SKM-1 treated with dmso at 0.1 percent for 144 hours (cell line): Measurements from ENCODE around the gene ENTPD1.

Experiments used
- DNase-seq: peaks from one replicate; lab custom pipeline; 2025; ENCODE audit not compliant: unreplicated experiment; lab: John Stamatoyannopoulos, UW

ENTPD1 gene

GRCh38 chr10:95820363-95820762 is 64.4 kb downstream of the ENTPD1 start:
- DNase-seq = peak; percentile 20

DNA sequence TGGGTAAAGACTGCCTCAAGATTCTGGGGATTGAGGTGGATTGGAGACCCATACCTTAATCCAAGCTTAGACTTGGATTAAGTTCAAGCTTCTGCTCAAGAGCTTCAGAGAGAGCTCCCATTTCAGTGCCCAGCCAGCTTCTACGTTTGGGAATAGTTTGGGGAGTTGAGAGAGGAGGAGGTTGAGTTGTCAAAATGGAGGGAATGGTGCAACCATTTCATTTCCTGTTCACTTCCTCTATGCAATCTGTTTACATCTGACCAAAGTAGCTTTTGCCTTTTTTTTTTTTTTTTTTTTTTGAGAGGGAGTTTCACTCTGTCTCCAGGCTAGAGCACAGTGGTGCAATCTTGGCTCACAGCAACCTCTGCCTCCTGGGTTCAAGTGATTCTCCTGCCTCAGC is 65.8 kb downstream of the ENTPD1 start:
- peak; percentile 36 for DNase-seq

GRCh38 chr10:95830044-95830443 is 74.1 kb downstream of the ENTPD1 start:
- no peak for DNase-seq

GRCh38 chr10:95831076-95831475 is 75.1 kb downstream of the ENTPD1 start:
- DNase-seq = no peak

GRCh38 chr10:95831515-95831914 is 75.6 kb downstream of the ENTPD1 start:
- DNase-seq = no peak

DNA sequence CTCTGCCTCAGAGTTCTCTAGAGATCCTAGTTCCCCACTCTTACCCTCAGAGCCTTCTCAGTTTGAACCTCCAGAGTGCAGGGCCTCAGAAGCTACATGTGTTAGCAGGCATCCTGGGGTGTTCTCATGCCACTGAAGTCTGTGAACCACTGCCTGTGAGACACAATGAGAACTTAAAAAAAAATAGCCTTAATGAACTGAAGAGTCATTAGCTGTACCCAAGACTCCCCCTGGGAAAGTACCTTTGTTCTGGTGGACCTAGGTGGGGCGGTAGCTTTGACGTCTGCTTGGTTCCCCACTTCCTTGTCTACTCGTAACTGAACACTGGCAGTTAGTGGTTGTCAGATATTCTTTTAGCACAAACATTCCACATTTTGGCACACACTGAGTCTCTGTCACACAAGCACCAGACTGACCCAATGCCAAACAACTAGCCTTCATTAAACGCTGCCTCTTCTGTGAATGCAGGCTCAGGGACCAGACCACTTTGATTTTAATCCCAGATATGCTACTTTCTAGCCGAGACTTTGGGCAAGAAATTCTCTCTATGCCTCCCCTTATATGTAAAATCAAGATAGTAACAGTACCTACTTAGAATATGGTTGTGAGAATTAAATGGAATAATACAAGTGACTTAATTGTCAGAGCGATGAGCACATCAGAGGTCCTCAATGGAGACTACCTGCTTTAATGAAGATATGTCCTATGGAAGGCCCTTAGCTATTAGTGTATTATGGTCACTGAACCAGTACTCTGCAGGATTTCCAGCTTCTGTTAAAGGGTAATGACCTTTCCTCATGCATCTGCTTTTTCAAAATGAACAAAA is 76.5 kb downstream of the ENTPD1 start:
- no peak for DNase-seq

GRCh38 chr10:95833042-95833610 is 77.2 kb downstream of the ENTPD1 start:
- no peak for DNase-seq

DNA sequence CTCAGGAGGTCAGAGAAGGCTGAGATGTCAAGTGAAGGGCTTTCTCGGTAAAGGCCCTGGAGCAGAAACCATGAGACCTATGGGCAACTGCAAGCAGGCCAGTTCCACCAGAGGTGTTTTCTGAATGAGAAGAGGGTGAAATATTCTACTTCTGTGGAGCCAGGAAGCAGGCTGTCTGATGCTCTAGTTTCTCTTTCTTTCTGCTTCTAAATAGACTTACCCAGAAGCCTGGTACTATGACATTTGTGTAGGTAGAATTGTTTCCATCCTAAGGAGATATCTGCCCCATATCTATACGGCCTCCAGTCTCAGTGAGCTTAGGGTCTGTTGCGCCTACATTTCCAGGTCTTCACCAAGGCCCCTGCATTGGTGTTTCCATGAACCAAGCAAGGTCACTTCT is 78.4 kb downstream of the ENTPD1 start:
- no peak for DNase-seq

GRCh38 chr10:95835149-95835860 is 79.3 kb downstream of the ENTPD1 start:
- DNase-seq = no peak

DNA sequence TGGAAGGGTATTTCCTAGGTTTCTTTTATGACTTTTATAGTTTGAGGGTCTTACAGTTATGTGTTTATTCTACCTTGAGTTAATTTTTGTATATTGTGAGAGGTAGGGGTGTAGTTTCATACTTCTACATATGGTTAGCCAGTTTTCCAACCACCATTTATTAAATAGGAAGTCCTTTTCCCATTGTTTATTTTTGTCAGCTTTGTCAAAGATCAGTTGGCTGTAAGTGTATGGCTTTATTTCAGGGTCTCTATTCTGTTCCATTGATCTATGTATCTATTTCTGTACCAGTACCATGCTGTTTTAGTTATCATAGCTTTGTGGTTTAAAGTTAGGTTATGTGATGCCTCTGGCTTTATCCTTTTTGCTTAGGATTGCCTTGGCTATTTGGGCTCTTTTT is 79.9 kb downstream of the ENTPD1 start:
- no peak for DNase-seq

GRCh38 chr10:95836610-95837355 is 80.8 kb downstream of the ENTPD1 start:
- no peak for DNase-seq

DNA sequence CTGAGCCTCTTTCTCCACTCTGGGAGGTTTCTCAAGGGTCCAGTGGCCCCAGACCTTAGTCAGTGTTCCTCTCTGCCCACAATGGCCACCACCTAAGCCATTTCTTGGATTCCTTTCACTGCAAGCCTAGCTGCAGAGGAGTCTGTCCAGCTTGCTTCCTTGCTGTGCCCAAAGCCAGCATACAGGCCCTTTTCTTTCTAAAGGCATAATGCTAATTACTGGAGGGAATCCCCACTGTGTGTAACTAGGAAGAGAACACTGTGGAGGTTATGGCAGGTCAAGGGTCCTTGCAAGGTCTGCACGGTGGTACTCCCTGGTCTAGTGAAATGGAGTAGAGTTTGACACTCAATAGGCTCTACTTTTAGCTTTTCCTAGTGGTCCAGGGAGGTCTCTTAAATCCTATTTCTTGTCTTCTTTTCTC is 81.4 kb downstream of the ENTPD1 start:
- no peak for DNase-seq

GRCh38 chr10:95837783-95838182 is 81.8 kb downstream of the ENTPD1 start:
- peak; percentile 37 for DNase-seq

- no peak for DNase-seq
Observed at GRCh38 chr10:95840121-95840520, 84.2 kb downstream of the ENTPD1 start.

- no peak for DNase-seq
Observed at GRCh38 chr10:95840681-95841080, 84.7 kb downstream of the ENTPD1 start.

- peak; percentile 82 for DNase-seq
Observed at GRCh38 chr10:95841661-95842498, 85.9 kb downstream of the ENTPD1 start.

GRCh38 chr10:95845411-95845810 is 89.4 kb downstream of the ENTPD1 start:
- DNase-seq = no peak

DNA sequence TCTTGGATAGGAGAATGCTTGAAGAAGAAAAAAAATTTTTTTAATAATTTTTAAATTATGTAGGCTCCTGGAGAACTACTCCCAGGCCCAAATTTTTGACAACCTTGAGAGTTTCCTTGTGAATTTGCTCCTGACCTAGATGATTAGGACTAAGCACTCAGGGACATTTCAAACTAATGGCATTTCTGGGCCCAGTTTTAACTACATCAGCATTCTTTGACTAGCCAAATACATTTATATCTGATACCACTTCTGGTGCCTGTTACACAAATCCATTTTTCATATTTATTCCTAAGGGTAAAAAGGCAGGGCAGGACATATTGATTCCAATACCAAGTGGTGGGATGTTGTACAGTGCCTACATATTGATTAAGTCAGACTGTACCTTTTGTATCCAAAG is 91.0 kb downstream of the ENTPD1 start:
- no peak for DNase-seq

DNA sequence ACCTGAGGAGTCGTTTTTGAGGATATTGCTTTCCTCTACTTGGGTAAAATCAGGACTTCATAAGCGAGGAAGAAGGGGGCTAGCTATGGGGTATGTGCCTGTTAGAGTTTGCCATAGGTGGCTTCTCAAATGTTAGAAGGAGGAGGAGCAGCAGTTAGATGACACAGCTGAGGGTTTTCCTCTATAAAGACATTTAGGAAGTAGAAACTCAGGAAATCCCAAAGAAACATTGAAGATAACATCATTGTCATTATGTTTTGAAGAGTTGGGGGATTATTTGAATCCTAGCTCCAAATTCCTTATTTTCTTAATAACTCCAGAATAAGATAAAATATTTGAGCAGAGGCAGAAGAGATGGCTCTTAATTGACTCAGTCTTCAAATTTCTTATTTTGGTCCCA is 92.9 kb downstream of the ENTPD1 start:
- DNase-seq = no peak

- DNase-seq = no peak
Observed at GRCh38 chr10:95850791-95851190, 94.8 kb downstream of the ENTPD1 start.
